GM21515 (cell line): ENCODE measurements around the gene KCNH3.

Experiments
- ATAC-seq: cut with Tn5 transposase; IDR thresholded peaks from one replicate; pipeline ENCODE4 v1.9.1; 2021; ENCODE audit not compliant: unreplicated experiment

Gene KCNH3

DNA sequence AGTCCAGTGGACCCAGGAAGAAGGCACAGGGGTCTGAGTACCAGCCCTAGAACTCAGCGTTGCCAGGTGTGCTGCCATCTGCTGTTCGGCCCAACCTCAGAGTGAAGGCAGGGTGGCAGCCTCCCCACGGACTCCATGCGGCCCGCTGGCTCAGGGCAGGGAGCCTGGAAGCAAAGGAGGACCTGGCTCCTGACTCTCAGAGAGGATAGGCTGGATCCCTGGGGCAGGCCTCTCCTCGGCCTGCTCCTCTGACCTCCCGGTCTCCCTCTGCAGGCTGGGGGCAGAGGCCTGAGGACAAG lies 19.0 kb downstream of the KCNH3 start:
- ATAC-seq = no peak

DNA sequence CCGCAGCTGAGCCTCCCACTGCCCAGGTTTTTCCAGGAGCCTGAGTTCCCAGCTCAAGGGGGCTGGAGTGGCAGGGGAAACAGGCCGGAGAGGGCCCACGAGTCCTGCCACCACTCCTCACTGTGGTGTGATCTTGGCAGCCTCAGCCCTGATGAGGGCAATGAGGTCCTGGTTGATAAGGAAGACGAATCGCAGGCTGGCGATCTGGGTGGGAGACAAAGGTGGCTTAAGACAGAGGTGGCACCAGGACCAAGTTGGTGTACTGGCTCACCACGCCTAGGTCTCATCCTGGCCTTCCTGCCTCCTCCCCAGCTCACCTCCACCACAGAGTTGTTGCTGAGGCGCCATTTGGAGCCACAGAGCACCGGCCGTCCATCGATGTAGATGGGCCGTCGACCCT lies 19.7 kb downstream of the KCNH3 start:
- no peak for ATAC-seq

DNA sequence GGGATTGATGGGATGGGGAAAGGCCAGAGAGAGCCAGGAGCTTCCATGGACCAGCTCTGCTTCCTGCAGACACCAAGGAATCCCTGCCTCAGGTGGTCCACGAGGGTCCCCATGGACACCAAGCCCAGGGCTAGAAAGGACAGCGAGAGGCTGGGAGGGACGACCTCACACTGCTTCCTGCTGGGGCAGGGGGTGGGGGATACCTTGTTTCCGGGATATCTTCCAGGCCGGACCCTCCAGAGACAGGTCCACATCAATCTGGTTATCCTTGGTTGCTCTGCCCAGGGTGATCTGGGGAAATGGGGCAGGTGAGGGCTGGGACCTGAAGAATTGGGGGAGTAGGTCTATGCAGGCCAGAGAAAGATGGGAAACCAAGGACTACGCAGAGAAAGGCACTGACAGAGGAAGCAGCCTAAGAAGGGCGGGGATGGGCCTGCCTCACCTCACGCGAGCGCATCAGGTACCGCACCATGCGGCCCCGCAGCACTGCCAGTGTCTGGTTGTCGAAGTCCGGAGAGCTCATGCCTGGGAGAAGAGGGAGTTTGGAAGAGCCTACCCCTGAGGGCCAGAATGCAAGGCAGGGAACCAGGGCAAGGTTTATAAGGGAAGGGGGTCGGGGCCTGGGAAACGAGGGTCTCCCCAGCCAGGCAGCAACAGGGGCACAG lies 20.3 kb downstream of the KCNH3 start:
- ATAC-seq = no peak

GRCh38 chr12:49560695-49561094 lies 21.9 kb downstream of the KCNH3 start:
- ATAC-seq = no peak

- no peak for ATAC-seq
Measured at GRCh38 chr12:49562233-49562632, 23.4 kb downstream of the KCNH3 start.

DNA sequence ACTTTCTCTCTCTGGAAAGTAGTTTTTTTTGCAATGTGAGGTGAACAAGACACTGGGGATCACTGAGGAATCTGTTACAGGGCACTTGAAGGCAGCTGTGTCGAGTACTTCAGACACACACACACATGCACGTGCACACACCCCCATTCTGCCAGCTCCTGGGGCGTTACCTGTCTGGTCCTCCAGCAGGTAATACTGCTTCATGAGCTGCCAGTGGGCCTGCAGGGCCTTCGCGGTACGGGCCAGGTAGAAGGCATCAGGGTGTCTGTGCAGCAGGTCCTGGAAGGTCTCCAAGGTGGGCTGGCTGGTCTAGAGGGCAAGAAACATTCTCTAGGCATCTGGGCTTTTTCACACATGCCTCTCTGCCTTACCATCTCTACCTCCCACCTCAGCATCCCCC lies 24.0 kb downstream of the KCNH3 start:
- ATAC-seq = no peak

DNA sequence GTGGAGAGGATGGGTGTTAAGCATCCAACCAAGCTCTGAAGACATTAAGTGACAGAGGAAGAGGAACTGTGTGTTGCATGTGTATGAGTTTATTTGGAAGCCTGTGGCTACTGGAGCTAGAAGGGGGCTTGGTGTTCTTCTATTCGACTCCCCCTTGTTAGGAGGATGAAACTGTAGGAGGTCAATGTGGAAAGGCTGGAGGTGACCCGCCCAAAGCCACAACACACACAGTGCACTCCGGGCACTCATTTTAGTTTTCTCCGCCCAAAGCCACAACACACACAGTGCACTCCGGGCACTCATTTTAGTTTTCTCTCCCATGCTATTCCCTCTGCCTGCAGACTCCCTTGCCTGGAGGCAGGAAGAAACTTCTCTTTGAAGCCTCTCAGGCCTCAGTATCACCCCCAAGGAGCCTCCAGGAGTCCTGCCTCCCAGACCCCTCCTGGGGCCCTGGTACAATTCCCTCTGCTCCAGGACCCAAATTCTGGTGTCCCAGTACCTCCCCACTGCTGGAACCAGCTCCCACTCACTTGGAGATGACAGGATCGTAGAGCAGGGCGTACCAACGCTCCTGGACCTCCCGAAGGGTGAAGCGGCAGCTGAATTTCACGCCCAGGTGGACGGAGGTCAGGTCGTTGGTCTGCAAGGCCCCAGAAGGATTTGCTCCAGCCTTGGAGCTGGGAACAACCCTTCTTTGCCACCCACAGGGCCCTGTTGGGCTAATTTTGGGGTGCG lies 25.3 kb downstream of the KCNH3 start:
- ATAC-seq = no peak

DNA sequence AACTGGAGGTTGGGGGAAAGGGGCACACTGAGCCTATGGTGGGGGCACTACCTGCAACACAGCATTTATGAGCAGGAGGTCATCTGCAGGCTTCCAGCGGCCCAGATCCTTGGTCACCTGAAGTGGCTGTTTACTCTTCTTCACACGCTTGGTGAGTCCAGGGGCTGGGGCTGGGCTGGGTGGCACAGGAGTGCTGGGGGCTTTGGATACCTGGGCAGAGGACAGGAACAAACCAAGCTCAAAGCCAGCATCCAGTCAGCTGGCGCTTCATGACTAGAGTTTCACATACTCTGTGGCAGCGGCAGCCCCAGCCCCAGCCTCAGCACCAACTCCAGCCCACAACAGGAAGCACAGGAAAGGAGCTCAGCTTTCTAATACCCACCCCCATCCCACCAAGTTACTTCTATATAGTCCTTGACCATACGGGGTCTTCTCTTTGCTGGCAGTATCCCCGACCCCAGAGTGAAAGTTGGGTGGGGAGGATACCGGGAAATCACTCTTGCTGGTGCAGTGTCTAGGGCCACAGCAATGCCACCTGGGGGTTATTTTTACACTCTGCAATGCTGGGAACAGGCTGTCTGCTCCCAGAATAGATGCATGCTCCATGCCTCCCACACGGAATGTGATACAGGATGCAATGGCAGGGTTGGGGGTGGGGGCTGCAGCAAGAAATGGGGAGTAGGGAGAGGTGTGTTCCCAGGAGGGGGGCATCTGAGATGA lies 26.0 kb downstream of the KCNH3 start:
- no peak for ATAC-seq

DNA sequence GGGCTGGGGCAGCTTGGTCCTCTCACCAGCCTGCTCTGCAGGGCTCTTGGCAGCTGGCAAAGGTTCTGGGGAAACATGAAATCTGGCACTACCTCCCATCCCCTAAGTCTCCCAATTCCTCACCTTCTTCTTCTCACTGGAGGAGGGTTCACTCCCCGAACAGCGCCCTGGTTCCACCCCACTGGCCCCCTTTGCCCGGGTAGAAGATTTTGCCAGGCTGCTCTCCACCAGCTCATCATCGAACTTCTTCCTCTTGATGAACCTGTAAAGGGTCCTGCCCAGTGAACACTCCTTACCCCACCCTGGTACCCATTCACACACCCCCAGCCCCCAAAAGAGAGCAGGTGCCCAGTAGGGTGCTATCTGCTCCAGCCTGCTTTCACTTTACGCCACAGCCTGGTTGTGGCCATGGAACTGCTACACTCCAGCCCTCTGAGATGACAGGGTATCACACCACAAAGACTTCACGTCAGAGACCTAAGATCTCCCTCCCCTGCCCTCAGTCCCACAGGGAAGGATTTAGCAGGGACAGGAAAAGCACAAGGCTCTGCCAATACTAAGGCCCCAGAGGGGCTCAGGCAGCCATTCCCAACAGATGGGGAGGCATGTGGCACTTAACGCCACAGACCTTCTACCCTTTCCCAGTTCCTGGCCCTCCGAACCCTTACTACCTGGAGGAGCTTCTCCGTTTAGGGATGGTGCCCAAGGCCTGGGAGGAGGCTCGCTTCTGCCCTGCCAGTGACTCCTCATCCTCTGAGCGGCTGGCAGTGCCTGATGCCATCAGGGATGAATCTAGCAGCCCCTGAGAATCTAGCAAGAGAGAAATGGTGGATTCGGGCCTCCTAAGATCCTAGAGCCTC lies 26.8 kb downstream of the KCNH3 start:
- ATAC-seq = no peak

- ATAC-seq = no peak
Measured at GRCh38 chr12:49566361-49566760, 27.5 kb downstream of the KCNH3 start.

GRCh38 chr12:49567302-49567610 lies 28.4 kb downstream of the KCNH3 start:
- peak; percentile 15 for ATAC-seq

DNA sequence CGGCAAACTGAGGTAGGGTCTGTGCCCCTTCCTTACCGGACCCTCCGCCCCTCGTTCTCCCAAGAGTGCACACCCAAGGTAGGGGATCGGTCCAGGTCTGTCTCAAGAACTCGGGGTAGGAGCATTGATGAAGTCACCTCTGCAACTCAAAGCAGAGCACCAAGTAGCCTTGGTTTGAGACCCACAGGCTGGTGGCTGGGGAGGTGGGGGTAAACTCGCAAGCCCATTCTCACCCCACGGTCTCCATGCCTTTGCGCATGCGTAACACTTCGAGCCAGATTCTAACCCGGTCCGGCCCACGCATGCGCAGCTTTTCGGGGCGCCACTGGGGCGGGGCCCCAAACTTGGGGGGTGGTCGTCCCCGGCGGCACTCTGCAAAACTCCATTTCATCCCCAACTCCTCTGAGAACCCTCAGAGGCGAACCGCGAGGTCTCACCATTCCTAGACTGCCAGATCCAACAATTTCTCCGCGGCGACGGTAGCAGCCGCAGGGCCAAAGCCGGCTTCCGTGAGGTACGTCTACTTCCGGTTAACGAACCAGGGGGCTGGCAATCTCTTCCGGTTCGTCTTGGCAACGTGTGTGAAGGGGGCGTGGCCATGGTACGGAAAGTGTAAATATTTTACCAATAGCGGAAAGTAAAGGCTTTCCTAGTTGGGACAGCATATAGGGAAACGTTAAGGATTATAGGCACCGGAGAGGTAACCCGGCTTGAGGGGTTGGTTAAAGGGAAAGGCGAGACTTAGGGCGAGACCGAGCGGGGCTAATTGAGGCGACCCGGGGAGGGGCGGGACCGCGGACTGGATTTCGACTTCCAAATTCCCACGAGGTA lies 29.0 kb downstream of the KCNH3 start, which contains the start of gene MCRS1:
Gene MCRS1, minus strand, starts transcription at position 532 of the 831 bp plus-strand sequence. CDS start 1,411 bp downstream, outside the sequence.
- peak; percentile 79 for ATAC-seq

DNA sequence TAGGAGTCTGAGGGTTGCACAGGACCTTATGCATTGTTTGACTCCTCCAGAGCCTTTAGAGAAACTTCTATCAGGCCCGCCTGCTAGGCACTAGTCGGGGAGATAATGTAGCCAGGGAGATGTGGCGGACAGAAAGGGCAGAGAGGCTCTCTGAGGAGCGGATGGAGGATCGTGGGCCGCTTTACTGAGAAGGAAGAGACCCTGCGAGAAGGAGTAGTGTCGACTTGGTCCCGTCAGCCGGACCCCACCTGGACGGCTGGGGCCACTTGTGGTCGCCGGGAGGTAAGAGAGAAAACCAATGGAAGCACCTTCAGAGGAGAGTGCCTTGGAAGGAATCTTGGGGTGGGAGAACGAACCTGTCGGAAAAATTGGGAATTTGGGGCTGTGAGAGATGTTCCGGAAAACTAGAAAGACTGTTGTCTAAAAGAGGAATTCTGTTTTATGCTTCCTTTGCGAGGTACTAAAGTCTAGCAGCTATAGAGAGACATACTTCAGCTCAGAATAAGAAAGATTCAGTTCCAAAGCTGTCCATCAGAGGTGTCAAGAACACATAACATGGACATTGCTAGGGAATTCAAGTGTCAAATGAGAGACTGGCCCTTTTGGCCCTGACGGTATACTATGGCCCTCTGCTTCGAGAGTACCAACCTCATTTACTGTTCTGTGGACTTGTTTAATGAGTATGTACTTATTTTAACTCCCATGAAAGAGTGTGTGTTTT lies 29.8 kb downstream of the KCNH3 start:
- ATAC-seq = peak; percentile 27

- ATAC-seq = no peak
Measured at GRCh38 chr12:49577589-49578315, 38.9 kb downstream of the KCNH3 start.

DNA sequence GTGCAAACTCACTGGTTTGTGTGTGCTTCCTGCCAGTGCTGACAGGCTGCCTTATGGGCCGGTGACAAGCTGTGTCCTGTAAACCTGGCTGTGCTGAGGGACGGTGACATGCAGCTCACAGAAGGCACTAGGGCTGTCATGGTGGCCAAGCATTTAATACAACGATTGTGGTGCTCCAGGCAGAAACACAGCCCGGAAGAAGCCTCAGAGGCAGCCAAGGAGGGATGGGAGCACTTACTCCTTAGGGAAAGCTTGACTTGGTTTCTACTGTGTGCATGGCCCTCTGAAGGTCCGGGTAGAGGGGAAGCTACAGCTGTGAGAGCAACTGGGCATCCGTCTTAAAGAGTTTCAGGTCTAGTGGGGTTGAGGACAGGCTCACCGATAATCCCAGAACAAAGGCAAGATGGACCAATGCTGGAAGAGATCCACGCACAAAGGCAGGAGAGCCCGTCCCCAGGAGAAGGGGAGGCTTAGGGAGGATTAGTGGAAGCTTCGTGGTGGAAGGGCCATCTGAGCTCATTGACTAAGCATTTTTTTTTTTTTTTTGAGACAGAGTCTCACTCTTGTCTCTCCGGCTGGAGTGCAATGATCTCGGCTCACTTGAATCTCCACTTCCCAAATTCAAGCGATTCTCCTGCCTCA lies 39.8 kb downstream of the KCNH3 start:
- no peak for ATAC-seq

DNA sequence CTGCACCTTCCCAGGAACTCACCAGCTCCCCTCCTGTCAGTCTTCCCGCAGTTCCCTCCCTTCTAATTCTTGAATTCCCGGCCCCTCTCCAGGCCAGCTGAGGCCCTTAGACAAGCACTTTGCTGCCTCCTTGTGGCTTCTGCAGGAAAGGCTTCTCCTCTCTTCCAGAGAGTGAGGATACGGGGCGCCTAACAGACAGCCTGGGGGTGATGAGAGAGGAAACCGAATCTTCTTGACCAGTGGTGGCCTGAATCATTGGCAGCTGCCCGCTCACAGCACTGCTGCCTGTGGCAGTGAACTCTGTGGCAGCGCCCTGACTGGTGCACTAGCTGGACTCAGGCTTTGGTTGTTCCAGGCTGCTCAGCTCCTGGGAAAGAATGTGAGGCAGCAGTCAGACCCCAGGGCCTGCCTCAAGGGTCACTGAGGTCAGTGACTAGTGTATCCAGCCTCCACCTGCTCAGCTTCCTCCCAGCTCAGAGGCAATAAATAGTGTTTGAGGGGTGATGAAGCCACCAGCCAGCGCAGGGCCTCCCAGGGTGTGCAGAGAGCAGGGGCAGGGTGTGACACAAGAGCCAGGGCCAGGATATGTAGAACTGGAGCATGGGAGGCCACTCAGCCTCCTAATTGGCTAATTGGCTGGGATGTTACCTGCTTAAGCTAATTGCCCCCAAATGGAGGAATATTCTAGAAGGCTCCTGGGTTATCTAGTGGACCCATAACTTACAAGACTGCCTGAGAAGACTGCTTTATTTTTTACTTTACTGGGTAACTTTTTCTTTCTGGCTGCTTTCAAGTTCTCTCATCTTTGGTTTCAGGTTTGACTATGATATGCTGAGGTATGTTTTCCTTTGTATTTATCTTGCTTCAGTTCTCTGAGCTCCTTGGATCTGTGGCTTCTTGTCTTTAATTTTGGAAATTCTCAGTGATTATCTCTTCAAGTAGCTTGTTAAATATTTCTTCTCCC lies 42.0 kb downstream of the KCNH3 start:
- ATAC-seq = no peak

GRCh38 chr12:49582201-49582600 lies 43.4 kb downstream of the KCNH3 start:
- no peak for ATAC-seq

GRCh38 chr12:49582850-49583249 lies 44.0 kb downstream of the KCNH3 start:
- no peak for ATAC-seq
